Ascending aorta (tissue), 2 donors: Measurements from ENCODE around the gene RPS2. TPM values are rescaled to one million over a fixed set of nuclear protein-coding genes. Genes with fewer than 3 reads are reported as not detected.

Experiments used
- DNase-seq, 2 donors: peaks; one replicate each; pipeline ENCODE4 v3.0.0-alpha.2; 2019; ENCODE audit warnings: low spot score in 2 of 2
- H3K27ac ChIP-seq, 2 donors: fragments of 200-600 bp; sonication (generic); one replicate each; pipeline ENCODE4 v1.5.1; 2016 to 2017; ENCODE audit warnings: mild to moderate bottlenecking in 1 of 2
- H3K27me3 ChIP-seq: fragments of 200-600 bp; sonication (generic); one replicate; pipeline ENCODE4 v1.5.1; 2017
- H3K36me3 ChIP-seq, 2 donors: fragments of 200-600 bp; sonication (generic); one replicate each; pipeline ENCODE4 v1.5.1; 2016
- H3K4me1 ChIP-seq, 2 donors: fragments of 200-600 bp; sonication (generic); one replicate each; pipeline ENCODE4 v1.5.1; 2016 to 2017; ENCODE audit warnings: mild to moderate bottlenecking in 1 of 2
- H3K4me3 ChIP-seq, 2 donors: fragments of 200-600 bp; sonication (generic); one replicate each; pipeline ENCODE4 v1.5.1; 2016 to 2017; ENCODE audit warnings: mild to moderate bottlenecking in 1 of 2
- H3K9me3 ChIP-seq, 2 donors: fragments of 200-600 bp; sonication (generic); one replicate each; pipeline ENCODE4 v1.5.1; 2016
- CTCF ChIP-seq, 3 experiments: fragments of 200-600 bp in 2 of 3; fragments of 450-650 bp in 1 of 3; sonication (generic) in 2 of 3; IDR thresholded peaks; one replicate each; pipeline ENCODE4 v1.5.1; 2016 to 2019; ENCODE audit warnings: antibody characterized with exemption in 3 of 3, mild to moderate bottlenecking in 1 of 3, moderate library complexity in 1 of 3
- intact Hi-C: fragments of 100-400 bp; cut with DNase I; formaldehyde crosslinking; loops from one replicate; pipeline ENCODE4 v1.15.1; 2023
- total RNA-seq: library from RNA; depleted of rRNA; stranded (reverse); fragments of >200 nt; gene quantifications from one replicate; pipeline ENCODE4 v1.1.0, GENCODE V29; 2016

Gene RPS2
- total RNA-seq, 1 donor from 2014 or later, result 2,866 TPM

GRCh38 chr16:1978476-1979120 is 14.0 kb upstream of the RPS2 start:
- Histone ChIP-seq H3K4me3 (no peak overlapping the region), H3K36me3 (peaks cover 43 to 49% of the 10 kb centered on the region in 2 donors), H3K27ac (no peak overlapping the region), H3K27me3 (peaks cover 17% of the 10 kb centered on the region), H3K4me1 (peaks cover 4% of the 10 kb centered on the region in 2 donors), H3K9me3 (no peaks in the 10 kb centered on the region)
- no peak for TF ChIP-seq CTCF (IDR thresholded peaks at IDR 0.05)
- intact Hi-C loops, result no loop called here
- no peak for DNase-seq

DNA sequence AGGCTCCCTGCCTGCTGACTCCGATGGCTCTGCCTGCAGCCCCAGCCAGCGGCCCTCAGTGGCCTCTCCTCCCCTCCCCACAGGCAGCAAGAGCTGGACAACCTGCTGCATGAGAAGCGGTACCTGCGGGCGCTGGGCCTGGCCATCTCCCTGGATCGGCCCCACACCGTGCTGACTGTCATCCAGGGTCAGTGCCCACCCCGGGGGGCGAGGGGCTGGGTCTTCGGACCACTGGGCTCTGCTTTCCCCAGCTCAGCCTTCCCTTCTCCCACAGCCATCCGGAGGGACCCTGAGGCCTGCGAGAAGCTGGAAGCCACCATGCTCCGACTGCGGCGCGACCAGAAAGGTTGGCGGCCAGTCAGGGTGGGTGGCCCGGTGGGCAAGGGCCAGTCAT is 13.2 kb upstream of the RPS2 start:
- intact Hi-C loops, result no loop called here
- DNase-seq, result no peak
- no peak overlapping the region for H3K4me3 ChIP-seq
- H3K36me3 ChIP-seq, result peaks cover 43 to 49% of the 10 kb centered on the region in 2 donors
- H3K27ac ChIP-seq, result no peak overlapping the region
- H3K4me1 ChIP-seq, result peaks cover 1% of the 10 kb centered on the region in 2 donors
- H3K9me3 ChIP-seq, result no peaks in the 10 kb centered on the region
- no peak for TF ChIP-seq CTCF (IDR thresholded peaks at IDR 0.05)
- H3K27me3 ChIP-seq, result peaks cover 17% of the 10 kb centered on the region

DNA sequence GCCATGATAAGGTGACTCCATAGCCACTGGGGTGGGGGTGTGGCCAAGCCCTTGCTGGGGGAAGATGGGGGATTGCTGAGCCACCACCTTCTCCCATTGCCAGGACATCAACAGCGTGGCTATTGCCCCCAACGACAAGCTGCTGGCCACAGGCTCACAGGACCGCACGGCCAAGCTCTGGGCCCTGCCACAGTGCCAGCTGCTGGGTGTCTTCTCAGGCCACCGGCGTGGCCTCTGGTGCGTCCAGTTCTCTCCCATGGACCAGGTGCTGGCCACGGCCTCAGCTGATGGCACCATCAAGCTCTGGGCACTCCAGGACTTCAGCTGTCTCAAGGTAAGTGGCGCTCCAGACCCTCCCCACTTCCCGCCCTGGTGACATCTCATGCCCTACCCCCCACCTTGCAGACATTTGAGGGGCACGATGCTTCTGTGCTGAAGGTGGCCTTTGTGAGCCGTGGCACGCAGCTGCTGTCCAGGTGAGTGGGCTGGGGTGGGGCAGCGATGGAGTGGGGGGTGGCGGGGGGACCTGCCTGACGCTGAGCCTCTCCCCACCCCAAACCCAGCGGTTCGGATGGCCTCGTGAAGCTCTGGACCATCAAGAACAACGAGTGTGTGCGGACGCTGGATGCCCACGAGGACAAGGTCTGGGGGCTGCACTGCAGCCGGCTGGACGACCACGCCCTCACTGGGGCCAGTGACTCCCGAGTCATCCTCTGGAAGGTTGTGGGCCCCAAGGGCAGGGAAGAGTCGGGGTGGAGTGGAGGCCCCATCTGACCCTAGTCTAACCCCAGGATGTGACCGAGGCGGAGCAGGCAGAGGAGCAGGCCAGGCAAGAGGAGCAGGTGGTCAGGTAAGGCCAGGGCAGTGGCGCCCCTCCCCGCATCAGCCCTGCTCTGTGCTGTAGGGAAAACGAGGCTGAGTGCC is 12.6 kb upstream of the RPS2 start:
- H3K9me3 ChIP-seq, result no peaks in the 10 kb centered on the region
- H3K4me1 ChIP-seq, result peaks cover 8% of the 10 kb centered on the region in 2 donors
- no peak for TF ChIP-seq CTCF (IDR thresholded peaks at IDR 0.05)
- H3K27me3 ChIP-seq, result peaks cover 17% of the 10 kb centered on the region
- no peak overlapping the region for H3K4me3 ChIP-seq
- no peak for DNase-seq
- intact Hi-C loops, result no loop called here
- no peak overlapping the region for H3K27ac ChIP-seq
- peaks cover 43 to 49% of the 10 kb centered on the region in 2 donors for H3K36me3 ChIP-seq

DNA sequence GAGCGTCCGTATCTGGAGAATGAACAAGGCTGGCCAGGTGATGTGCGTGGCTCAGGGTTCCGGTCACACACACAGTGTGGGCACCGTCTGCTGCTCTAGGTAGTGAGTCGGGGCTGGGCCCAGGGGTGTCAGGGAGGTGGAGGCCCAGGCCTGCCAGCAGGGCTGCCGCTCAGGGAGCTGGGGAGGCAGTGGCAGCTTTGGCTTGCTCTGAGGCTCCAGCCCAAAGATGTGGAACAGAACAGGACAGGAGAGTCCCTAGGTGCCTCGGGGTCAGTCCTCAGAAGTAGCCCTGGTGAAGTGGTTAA is 11.5 kb upstream of the RPS2 start:
- intact Hi-C loops, result no loop called here
- DNase-seq, result no peak
- Histone ChIP-seq H3K9me3 (no peaks in the 10 kb centered on the region), H3K4me1 (peaks cover 10 to 11% of the 10 kb centered on the region in 2 donors), H3K4me3 (no peak overlapping the region), H3K27ac (no peak overlapping the region), H3K27me3 (peaks cover 15% of the 10 kb centered on the region), H3K36me3 (peaks cover 43 to 49% of the 10 kb centered on the region in 2 donors)
- no peak for TF ChIP-seq CTCF (IDR thresholded peaks at IDR 0.05)

DNA sequence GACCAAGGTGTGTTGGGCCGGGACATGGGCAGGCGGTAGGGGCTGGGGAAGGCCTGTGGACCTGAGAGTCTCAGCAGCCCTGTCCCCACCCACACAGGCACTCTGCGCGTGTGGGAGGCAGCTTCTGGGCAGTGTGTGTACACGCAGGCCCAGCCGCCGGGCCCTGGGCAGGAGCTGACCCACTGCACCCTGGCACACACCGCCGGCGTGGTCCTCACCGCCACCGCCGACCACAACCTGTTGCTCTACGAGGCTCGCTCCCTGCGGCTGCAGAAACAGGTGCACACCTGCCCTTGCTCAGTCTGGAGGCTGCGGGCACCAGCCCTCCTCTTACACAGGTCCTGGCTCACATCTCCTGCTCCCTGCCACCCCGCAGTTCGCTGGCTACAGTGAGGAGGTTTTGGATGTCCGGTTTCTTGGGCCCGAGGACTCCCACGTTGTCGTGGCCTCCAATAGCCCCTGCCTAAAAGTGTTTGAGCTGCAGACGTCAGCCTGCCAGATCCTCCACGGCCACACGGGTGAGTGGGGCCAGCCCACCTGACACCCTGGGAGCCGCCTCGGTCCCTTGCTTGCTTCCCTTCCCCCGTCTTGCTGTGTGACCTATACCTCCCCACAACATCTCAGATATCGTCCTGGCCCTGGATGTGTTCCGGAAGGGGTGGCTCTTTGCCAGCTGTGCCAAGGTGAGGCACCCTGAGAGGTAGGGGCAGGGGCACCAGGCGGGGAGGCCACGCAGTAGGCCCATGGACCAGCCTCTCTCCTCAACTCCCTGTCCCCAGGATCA is 11.0 kb upstream of the RPS2 start:
- Histone ChIP-seq H3K4me3 (no peak overlapping the region), H3K27ac (no peak overlapping the region)

More for the DNA sequence above, 11.0 kb upstream of the RPS2 start:
- intact Hi-C loops, result no loop called here
- H3K9me3 ChIP-seq, result no peaks in the 10 kb centered on the region
- H3K4me1 ChIP-seq, result peaks cover 14 to 16% of the 10 kb centered on the region in 2 donors
- no peak for TF ChIP-seq CTCF (IDR thresholded peaks at IDR 0.05)
- no peak for DNase-seq
- H3K27me3 ChIP-seq, result peaks cover 10% of the 10 kb centered on the region
- H3K36me3 ChIP-seq, result peaks cover 43 to 49% of the 10 kb centered on the region in 2 donors
